PC-9 (cell line): Measurements from ENCODE around the gene CNTNAP2.

ENCODE experiments used
- EZH2 ChIP-seq: fragments of 200-600 bp; sonication (generic); IDR thresholded peaks from 2 replicates; pipeline ENCODE4 v1.8.0; 2017; ENCODE audit warnings: antibody characterized with exemption, low read depth
- TF ChIP-seq, protein P1 (sequence below): fragments of 200-600 bp; sonication (generic); conservative IDR thresholded peaks from 2 replicates; pipeline ENCODE4 v1.6.1; 2017; ENCODE audit warnings: mixed run types, antibody characterized with exemption, mild to moderate bottlenecking, moderate library complexity

GRCh38 chr7:148253629-148254028 is 2137.0 kb downstream of the CNTNAP2 start:
- TF ChIP-seq, protein P1, sequence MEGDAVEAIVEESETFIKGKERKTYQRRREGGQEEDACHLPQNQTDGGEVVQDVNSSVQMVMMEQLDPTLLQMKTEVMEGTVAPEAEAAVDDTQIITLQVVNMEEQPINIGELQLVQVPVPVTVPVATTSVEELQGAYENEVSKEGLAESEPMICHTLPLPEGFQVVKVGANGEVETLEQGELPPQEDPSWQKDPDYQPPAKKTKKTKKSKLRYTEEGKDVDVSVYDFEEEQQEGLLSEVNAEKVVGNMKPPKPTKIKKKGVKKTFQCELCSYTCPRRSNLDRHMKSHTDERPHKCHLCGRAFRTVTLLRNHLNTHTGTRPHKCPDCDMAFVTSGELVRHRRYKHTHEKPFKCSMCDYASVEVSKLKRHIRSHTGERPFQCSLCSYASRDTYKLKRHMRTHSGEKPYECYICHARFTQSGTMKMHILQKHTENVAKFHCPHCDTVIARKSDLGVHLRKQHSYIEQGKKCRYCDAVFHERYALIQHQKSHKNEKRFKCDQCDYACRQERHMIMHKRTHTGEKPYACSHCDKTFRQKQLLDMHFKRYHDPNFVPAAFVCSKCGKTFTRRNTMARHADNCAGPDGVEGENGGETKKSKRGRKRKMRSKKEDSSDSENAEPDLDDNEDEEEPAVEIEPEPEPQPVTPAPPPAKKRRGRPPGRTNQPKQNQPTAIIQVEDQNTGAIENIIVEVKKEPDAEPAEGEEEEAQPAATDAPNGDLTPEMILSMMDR, result no peak
- no peak for TF ChIP-seq EZH2
